A673 (cell line): ENCODE results near the gene OR3A3. TPM values are rescaled to one million over a fixed set of nuclear protein-coding genes. Genes with fewer than 3 reads are reported as not detected.

Experiments used
- BruUV-seq: library from RNA; stranded (reverse); fragments of 400-500 nt; replicated peaks from 2 replicates; lab custom pipeline; 2021; lab: Mats Ljungman, UMichigan
- CTCF ChIA-PET: fragments of 300-600 bp; sonication (Branson Sonifier 250); formaldehyde crosslinking; loops from one replicate; lab custom pipeline; 2022; ENCODE audit warnings: antibody characterized with exemption; lab: Charles Lee
- POLR2A ChIA-PET: fragments of 300-600 bp; sonication (Branson Sonifier 250); formaldehyde crosslinking; loops from one replicate; lab custom pipeline; 2022; ENCODE audit warnings: antibody characterized with exemption; ENCODE audit not compliant: low non-redundant PET; lab: Charles Lee
- DNase-seq: peaks from one replicate; pipeline ENCODE4 v3.0.0-alpha.2; 2015; ENCODE audit warnings: low spot score
- H3K27ac ChIP-seq: fragments of 200-600 bp; sonication (generic); 2 replicates; pipeline ENCODE4 v1.5.1; 2016; ENCODE audit warnings: mixed run types, low read depth, mild to moderate bottlenecking, mixed read lengths, antibody characterized with exemption, low read length; ENCODE audit not compliant: poor library complexity, severe bottlenecking
- H3K27me3 ChIP-seq: fragments of 200-600 bp; sonication (generic); replicated peaks from 2 replicates; pipeline ENCODE4 v1.6.1; 2017; ENCODE audit warnings: mixed run types, low read depth, mild to moderate bottlenecking, mixed read lengths, antibody characterized with exemption, low read length; ENCODE audit not compliant: insufficient read depth, poor library complexity
- H3K36me3 ChIP-seq: fragments of 200-600 bp; sonication (generic); 2 replicates; pipeline ENCODE4 v1.6.1; 2016; ENCODE audit warnings: mixed run types, mild to moderate bottlenecking, mixed read lengths, antibody characterized with exemption, low read length; ENCODE audit not compliant: insufficient read depth, poor library complexity, severe bottlenecking
- H3K4me1 ChIP-seq: fragments of 200-600 bp; sonication (generic); 2 replicates; pipeline ENCODE4 v1.6.1; 2017; ENCODE audit warnings: mixed run types, mild to moderate bottlenecking, mixed read lengths, antibody characterized with exemption, low read length; ENCODE audit not compliant: insufficient read depth, poor library complexity, severe bottlenecking
- H3K4me3 ChIP-seq: fragments of 200-600 bp; sonication (generic); 2 replicates; pipeline ENCODE4 v1.5.1; 2016; ENCODE audit warnings: low read depth, mixed run types, mild to moderate bottlenecking, mixed read lengths, low read length; ENCODE audit not compliant: poor library complexity, severe bottlenecking
- H3K9me3 ChIP-seq: fragments of 200-600 bp; sonication (generic); 2 replicates; pipeline ENCODE4 v1.6.1; 2016; ENCODE audit warnings: mixed run types, low read depth, mild to moderate bottlenecking, mixed read lengths, antibody characterized with exemption, low read length; ENCODE audit not compliant: poor library complexity, severe bottlenecking
- CTCF ChIP-seq: fragments of 300-800, 200-600 bp; sonication (generic); conservative IDR thresholded peaks from 2 replicates; pipeline ENCODE4 v1.5.1; 2017; ENCODE audit warnings: low read depth, mild to moderate bottlenecking, antibody characterized with exemption, low read length, moderate library complexity, mixed read lengths
- EZH2 ChIP-seq: fragments of 200-600 bp; sonication (generic); IDR thresholded peaks from 2 replicates; pipeline ENCODE4 v1.6.1; 2017; ENCODE audit warnings: borderline replicate concordance, low read depth, mild to moderate bottlenecking, mixed read lengths, antibody characterized with exemption, low read length; ENCODE audit not compliant: poor library complexity, severe bottlenecking
- intact Hi-C: fragments of 100-400 bp; cut with micrococcal nuclease; formaldehyde crosslinking; loops from one replicate; pipeline ENCODE4 v1.10.0; 2022; ENCODE audit not compliant: unreplicated experiment
- total RNA-seq: library from RNA; stranded (reverse); gene quantifications from 2 replicates; pipeline ENCODE4 v1.2.3, GENCODE V29; 2021

Gene OR3A3
- total RNA-seq, 1 experiment from 2014 or later: not detected

DNA sequence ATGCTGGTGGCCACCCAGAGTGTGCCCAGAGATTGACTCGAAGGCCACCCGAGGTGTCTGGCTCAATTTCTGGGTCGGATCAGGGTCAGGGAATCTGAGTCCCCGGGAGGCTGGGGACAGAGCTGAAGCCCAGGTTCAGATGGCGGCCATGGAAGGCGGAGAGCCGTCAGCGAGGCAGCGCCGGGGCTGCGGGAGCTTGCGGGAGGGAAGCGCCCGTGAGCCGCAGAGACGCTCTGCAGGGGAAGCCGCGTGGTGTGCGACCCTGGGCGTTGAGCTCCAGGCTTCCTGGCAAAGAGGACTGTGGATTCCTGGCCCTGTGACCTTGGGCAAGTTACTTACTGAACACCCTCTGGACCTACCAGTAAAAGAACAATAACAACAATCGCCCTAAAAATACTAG lies 61.0 kb downstream of the OR3A3 start:
- Histone ChIP-seq H3K27me3 (peaks cover 13% of the 10 kb centered on the region), H3K36me3 (no peaks in the 10 kb centered on the region), H3K27ac (no peak overlapping the region), H3K4me3 (no peak overlapping the region), H3K9me3 (no peaks in the 10 kb centered on the region), H3K4me1 (no peaks in the 10 kb centered on the region)
- TF ChIP-seq EZH2 (no peak), CTCF (no peak)
- POLR2A ChIA-PET: interaction anchor here (0.5 kb wide), 1 partner anchor 84 kb away, joined by 3 read pairs; no protein-coding TSS in a partner anchor
- CTCF ChIA-PET: no interaction called here
- BruUV-seq: no TSS peak
- no peak for DNase-seq
- intact Hi-C loops: no loop called here

Other genes with a start within 250 kb of the OR3A3 start
- not detected in 2 replicates for gene OR1A2, start 213.9 kb upstream of the OR3A3 start, total RNA-seq
- not detected in 2 replicates for gene OR1A1, start 203.7 kb upstream of the OR3A3 start, total RNA-seq
- not detected in 2 replicates for gene OR3A1, start 113.0 kb upstream of the OR3A3 start, total RNA-seq
- gene OR3A2, start 25.1 kb upstream of the OR3A3 start, total RNA-seq: not detected in 2 replicates
- not detected in 2 replicates for gene OR1E1, start 13.0 kb upstream of the OR3A3 start, total RNA-seq
- gene OR1E2, start 22.5 kb downstream of the OR3A3 start, total RNA-seq: not detected in 2 replicates
- not detected in 2 replicates for gene SPATA22, start 60.4 kb downstream of the OR3A3 start, total RNA-seq
- not detected in 2 replicates for gene ASPA, start 64.6 kb downstream of the OR3A3 start, total RNA-seq
- gene TRPV3, start 146.4 kb downstream of the OR3A3 start, total RNA-seq: 0.13 and 0.24 TPM in 2 replicates
- 1.0 and 1.9 TPM in 2 replicates for gene TRPV1, start 198.0 kb downstream of the OR3A3 start, total RNA-seq
- gene SHPK, start 224.9 kb downstream of the OR3A3 start, total RNA-seq: 20.0 and 22.2 TPM in 2 replicates
- gene CTNS, start 225.4 kb downstream of the OR3A3 start, total RNA-seq: 12.6 and 14.3 TPM in 2 replicates